GM12801 (cell line): ENCODE data around the gene CST9.

Experiments used
- TF ChIP-seq, protein P1 (sequence below): IDR thresholded peaks from one replicate; pipeline ENCODE4 v1.5.1; 2011; ENCODE audit warnings: control low read depth; ENCODE audit not compliant: insufficient read length; ENCODE audit errors: extremely low read depth

The CST9 gene

DNA sequence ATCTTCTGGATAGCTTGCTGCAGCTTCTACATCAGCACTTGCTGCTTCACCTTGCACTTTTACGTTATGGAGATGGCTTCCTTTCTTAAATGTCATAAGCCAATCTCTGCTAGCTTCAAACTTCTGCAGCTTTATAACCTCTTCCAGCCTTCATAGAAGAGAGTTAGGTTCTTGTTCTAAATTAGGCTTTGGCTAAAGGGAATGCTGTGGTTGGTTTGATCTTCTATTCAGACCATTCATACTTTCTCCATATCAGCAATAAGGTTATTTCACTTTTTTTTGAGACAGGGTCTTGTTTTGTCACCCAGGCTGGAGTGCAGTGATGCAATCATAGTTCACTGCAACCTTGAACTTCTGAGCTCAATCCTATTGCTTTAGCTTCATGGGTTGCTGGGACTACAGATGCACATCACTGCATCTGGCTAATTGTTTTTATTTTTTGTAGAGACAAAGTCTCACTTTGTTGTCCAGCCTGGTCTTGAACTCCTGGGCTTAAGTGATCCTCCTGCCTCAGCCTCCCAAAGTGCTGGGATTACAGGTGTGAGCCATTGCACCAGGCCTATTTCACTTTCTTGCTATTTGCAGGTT is 44.2 kb upstream of the CST9 start:
- TF ChIP-seq, protein P1, sequence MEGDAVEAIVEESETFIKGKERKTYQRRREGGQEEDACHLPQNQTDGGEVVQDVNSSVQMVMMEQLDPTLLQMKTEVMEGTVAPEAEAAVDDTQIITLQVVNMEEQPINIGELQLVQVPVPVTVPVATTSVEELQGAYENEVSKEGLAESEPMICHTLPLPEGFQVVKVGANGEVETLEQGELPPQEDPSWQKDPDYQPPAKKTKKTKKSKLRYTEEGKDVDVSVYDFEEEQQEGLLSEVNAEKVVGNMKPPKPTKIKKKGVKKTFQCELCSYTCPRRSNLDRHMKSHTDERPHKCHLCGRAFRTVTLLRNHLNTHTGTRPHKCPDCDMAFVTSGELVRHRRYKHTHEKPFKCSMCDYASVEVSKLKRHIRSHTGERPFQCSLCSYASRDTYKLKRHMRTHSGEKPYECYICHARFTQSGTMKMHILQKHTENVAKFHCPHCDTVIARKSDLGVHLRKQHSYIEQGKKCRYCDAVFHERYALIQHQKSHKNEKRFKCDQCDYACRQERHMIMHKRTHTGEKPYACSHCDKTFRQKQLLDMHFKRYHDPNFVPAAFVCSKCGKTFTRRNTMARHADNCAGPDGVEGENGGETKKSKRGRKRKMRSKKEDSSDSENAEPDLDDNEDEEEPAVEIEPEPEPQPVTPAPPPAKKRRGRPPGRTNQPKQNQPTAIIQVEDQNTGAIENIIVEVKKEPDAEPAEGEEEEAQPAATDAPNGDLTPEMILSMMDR, result no peak

- TF ChIP-seq, protein P1, result no peak
Measured at GRCh38 chr20:23649242-23649641, 43.5 kb upstream of the CST9 start.

- TF ChIP-seq, protein P1, result no peak
Measured at GRCh38 chr20:23647346-23647745, 41.6 kb upstream of the CST9 start.

DNA sequence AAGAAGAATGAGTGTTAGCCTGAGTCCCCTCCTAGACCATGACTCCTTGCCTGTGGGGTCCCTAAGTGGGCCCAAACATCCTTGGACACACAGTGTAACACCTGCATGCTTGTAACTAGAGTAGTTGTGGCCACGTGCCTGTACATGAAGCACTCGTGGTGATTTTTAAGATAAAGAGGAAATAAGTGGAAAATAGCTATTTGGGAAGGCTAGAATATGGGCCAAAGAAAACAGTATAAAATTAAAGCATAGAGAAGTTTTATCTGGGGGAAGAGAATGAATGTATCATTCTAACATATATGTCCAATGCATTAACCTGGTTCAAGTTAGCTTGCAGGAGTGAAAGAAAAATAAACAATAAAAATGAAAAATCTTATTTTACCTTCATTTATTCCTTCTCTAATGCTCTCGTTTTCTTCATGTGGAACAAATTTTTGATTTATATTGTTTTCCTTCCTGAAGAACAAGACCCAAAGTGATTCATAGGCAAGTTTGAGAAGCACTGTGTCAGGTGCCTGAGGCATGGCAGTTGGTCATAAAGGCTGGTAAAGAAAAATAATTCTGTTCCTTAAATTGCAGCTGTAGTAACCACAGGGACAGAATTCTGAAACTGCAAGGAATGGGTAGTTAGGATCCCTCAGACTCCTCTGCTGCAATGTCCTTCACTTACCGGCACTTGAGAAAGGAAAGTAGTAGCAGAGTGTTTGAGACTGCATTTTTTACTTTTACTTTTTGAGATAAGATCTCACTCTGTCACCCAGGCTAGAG is 40.6 kb upstream of the CST9 start:
- TF ChIP-seq, protein P1, result no peak

- TF ChIP-seq, protein P1, result no peak
Measured at GRCh38 chr20:23645575-23645974, 39.9 kb upstream of the CST9 start.

- TF ChIP-seq, protein P1, result no peak
Measured at GRCh38 chr20:23644164-23644563, 38.4 kb upstream of the CST9 start.

DNA sequence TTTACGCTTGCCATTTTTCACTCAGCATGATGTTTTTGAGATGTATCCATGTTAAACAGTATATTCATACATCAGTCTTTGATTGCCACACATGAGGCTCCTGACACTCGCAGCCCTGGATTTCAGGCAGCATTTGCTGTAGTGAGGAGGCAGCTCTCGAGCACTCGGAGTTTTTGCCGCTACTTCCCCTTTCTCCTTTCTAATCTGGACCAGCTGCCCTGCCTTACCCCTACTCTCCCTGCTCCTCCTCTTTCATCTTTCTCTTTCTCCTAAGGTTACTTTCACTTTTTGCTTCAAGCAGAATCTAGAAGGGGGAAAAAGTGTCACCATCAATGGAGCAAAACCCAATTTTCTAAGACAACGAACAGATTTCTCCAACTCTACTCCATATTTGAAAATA is 37.9 kb upstream of the CST9 start:
- TF ChIP-seq, protein P1, result no peak
